Smooth muscle cell (in vitro differentiated cells): ENCODE results near the gene SKIL. TPM values are rescaled to one million over a fixed set of nuclear protein-coding genes. Genes with fewer than 3 reads are reported as not detected.

Experiments used
- DNase-seq: peaks from one replicate; lab custom pipeline; 2025; ENCODE audit not compliant: unreplicated experiment; lab: John Stamatoyannopoulos, UW
- H2AFZ ChIP-seq: fragments of 200-600 bp; sonication (generic); 2 replicates; pipeline ENCODE4 v1.6.0; 2016; ENCODE audit warnings: antibody characterized with exemption, low read depth, mild to moderate bottlenecking
- H3F3A ChIP-seq: fragments of 200-600 bp; sonication (generic); 2 replicates; pipeline ENCODE4 v1.6.0; 2017; ENCODE audit warnings: antibody characterized with exemption, low read depth
- H3K27ac ChIP-seq: fragments of 200-600 bp; sonication (generic); 2 replicates; pipeline ENCODE4 v1.5.1; 2016; ENCODE audit warnings: low read depth, mild to moderate bottlenecking
- H3K27me3 ChIP-seq: fragments of 200-600 bp; sonication (generic); 2 replicates; pipeline ENCODE4 v1.6.1; 2016; ENCODE audit warnings: low read depth, mild to moderate bottlenecking
- H3K36me3 ChIP-seq: fragments of 200-600 bp; sonication (generic); 2 replicates; pipeline ENCODE4 v1.5.1; 2016; ENCODE audit warnings: low read depth
- H3K4me1 ChIP-seq: fragments of 200-600 bp; sonication (generic); 2 replicates; pipeline ENCODE4 v1.5.1; 2016; ENCODE audit warnings: low read depth
- H3K4me2 ChIP-seq: fragments of 200-600 bp; sonication (generic); 2 replicates; pipeline ENCODE4 v1.6.0; 2016; ENCODE audit warnings: mild to moderate bottlenecking
- H3K4me3 ChIP-seq: fragments of 200-600 bp; sonication (generic); 2 replicates; pipeline ENCODE4 v1.5.1; 2016; ENCODE audit warnings: mild to moderate bottlenecking
- H3K79me2 ChIP-seq: fragments of 200-600 bp; sonication (generic); 2 replicates; pipeline ENCODE4 v1.6.0; 2016; ENCODE audit warnings: low read depth, mild to moderate bottlenecking
- H3K9ac ChIP-seq: fragments of 200-600 bp; sonication (generic); 2 replicates; pipeline ENCODE4 v1.6.0; 2016; ENCODE audit warnings: low read depth
- H3K9me3 ChIP-seq: fragments of 200-600 bp; sonication (generic); replicated peaks from 2 replicates; pipeline ENCODE4 v1.5.1; 2016; ENCODE audit warnings: low read depth
- H4K20me1 ChIP-seq: fragments of 200-600 bp; sonication (generic); 2 replicates; pipeline ENCODE4 v1.6.0; 2016; ENCODE audit warnings: low read depth
- WGBS: methylation state at CpG from one replicate; pipeline ENCODE4 v1.1.7; 2016; ENCODE audit warnings: low lambda C conversion rate; 5-methylcytosine and 5-hydroxymethylcytosine counted together
- polyA plus RNA-seq: library from polyadenylated mRNA; unstranded; fragments of >200 nt; fragmentation: Nextera tagmentation; extraction: Ambion mirVana; gene quantifications from 2 replicates; pipeline ENCODE4 v1.2.1, GENCODE V29; 2016
- total RNA-seq: library from RNA; depleted of rRNA; stranded (reverse); fragments of >200 nt; gene quantifications from 2 replicates; pipeline ENCODE4 v1.2.3, GENCODE V29; 2014
- TF ChIP-seq, protein P1 (sequence below): fragments of 200-600 bp; sonication (generic); IDR thresholded peaks from 2 replicates; pipeline ENCODE4 v1.5.1; 2017; ENCODE audit warnings: borderline replicate concordance, mild to moderate bottlenecking, antibody characterized with exemption; ENCODE audit not compliant: insufficient read depth, poor library complexity, severe bottlenecking

Gene SKIL
- total and polyA plus RNA-seq, 2 experiments from 2014 or later: 22.0 to 167 TPM

DNA sequence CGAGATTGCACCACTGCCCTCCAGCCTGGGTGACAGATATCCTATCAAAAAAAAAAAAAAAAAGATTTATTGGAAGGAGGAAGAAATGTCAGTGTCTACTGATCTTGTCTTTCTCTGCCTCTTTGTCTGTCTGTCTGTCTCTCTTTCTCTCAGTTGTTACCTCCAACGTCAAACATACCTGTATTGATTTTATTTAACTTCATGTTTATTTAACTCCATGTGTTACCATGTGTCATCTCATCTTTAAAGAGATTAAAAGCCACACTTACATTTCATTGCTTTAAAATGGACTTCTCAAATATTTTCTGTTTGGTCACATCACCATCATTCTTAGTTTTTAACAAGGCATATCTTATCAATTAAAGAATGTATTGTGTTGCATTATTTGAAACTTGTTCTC, 70.6 kb downstream of the SKIL start:
- Histone ChIP-seq H3K9ac (no peak overlapping the region), H3K79me2 (no peaks in the 10 kb centered on the region), H3K4me1 (peaks cover 15% of the 10 kb centered on the region), H3K4me3 (no peak overlapping the region), H3K36me3 (no peaks in the 10 kb centered on the region), H3K4me2 (no peak overlapping the region), H3K9me3 (no peaks in the 10 kb centered on the region), H2AFZ (no peak overlapping the region), H3F3A (no peaks in the 10 kb centered on the region), H4K20me1 (no peaks in the 10 kb centered on the region), H3K27me3 (no peaks in the 10 kb centered on the region), H3K27ac (no peak overlapping the region)
- TF ChIP-seq, protein P1, sequence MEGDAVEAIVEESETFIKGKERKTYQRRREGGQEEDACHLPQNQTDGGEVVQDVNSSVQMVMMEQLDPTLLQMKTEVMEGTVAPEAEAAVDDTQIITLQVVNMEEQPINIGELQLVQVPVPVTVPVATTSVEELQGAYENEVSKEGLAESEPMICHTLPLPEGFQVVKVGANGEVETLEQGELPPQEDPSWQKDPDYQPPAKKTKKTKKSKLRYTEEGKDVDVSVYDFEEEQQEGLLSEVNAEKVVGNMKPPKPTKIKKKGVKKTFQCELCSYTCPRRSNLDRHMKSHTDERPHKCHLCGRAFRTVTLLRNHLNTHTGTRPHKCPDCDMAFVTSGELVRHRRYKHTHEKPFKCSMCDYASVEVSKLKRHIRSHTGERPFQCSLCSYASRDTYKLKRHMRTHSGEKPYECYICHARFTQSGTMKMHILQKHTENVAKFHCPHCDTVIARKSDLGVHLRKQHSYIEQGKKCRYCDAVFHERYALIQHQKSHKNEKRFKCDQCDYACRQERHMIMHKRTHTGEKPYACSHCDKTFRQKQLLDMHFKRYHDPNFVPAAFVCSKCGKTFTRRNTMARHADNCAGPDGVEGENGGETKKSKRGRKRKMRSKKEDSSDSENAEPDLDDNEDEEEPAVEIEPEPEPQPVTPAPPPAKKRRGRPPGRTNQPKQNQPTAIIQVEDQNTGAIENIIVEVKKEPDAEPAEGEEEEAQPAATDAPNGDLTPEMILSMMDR: no peak
- WGBS: 90% methylated on average over 2 of the region's 2 CpGs
- DNase-seq: no peak

DNA sequence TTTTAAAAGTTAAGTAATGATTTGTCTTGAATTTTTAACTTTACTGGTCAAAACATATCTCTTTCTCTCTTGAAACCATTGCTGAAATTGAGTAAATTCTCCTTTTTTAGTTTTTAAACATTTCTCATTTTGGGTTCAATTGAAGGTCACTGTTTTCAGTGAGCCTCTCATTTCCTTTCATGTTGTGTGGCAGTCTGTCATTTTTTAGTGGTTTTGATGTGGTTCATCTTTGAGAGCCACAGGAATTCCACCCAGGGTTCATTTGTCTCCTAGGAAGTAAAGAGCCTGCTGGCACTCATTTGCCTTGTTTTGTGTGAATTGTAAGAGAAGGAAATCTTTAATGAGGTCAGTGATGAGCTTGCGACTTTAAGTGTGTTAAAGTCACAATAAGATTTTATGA, 71.5 kb downstream of the SKIL start:
- 64% methylated on average over 1 of the region's 1 CpG for WGBS

DNA sequence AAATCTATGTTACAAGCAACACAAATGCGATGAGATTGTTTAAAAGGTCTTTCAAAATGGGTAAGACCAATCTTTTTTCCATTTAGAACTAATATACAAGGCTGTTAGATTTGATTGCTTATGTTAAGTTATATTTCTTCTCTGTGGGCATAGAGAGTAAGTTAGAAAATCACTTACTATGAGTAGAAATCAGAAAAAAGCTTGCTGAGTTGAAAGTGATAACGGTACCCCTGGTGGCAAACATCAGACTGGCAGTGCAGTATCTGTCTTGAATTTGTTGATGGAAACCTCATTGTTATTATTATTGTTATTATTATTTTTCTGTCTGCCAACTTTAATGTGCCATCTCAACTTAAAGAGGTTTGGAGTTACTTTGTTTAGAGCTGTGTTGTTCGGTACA, 73.5 kb downstream of the SKIL start:
- H3K36me3 ChIP-seq: no peaks in the 10 kb centered on the region
- H3K79me2 ChIP-seq: no peaks in the 10 kb centered on the region

More for the DNA sequence above, 71.5 kb downstream of the SKIL start:
- Histone ChIP-seq H3K27me3 (no peaks in the 10 kb centered on the region), H3K9ac (no peak overlapping the region), H3K79me2 (no peaks in the 10 kb centered on the region), H3F3A (no peaks in the 10 kb centered on the region), H2AFZ (no peak overlapping the region), H3K36me3 (no peaks in the 10 kb centered on the region), H3K9me3 (no peaks in the 10 kb centered on the region), H3K27ac (no peak overlapping the region), H3K4me3 (no peak overlapping the region), H3K4me1 (peaks cover 15% of the 10 kb centered on the region), H3K4me2 (peak overlapping the region; percentile 6), H4K20me1 (no peaks in the 10 kb centered on the region)
- no peak for DNase-seq
- TF ChIP-seq, protein P1: no peak

DNA sequence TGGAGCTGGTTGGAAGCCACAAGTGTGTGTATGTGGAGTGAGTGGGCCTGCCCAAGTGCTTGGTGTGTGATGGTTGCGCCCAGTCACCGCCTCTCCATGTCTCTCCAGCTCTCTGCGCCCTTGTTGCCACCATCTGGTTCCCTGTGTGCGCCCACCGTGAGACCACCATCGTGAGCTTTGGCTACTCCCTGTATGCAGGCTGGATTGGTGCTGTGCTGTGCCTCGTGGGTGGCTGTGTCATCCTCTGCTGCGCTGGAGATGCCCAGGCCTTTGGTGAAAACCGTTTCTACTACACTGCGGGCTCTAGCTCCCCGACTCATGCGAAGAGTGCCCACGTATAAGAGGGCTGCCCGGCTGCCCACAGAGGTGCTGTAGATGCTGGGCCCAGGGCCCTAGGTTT, 74.9 kb downstream of the SKIL start:
- Histone ChIP-seq H3K9ac (no peak overlapping the region), H3K4me1 (peaks cover 11% of the 10 kb centered on the region), H3K4me2 (no peak overlapping the region), H3F3A (no peaks in the 10 kb centered on the region), H4K20me1 (no peaks in the 10 kb centered on the region), H3K9me3 (no peaks in the 10 kb centered on the region), H3K79me2 (no peaks in the 10 kb centered on the region), H3K27ac (no peak overlapping the region), H3K27me3 (no peaks in the 10 kb centered on the region), H3K36me3 (no peaks in the 10 kb centered on the region), H3K4me3 (no peak overlapping the region), H2AFZ (no peak overlapping the region)
- TF ChIP-seq, protein P1: no peak
- no peak for DNase-seq
- WGBS: 95% methylated on average over 14 of the region's 14 CpGs

More for the DNA sequence above, 73.5 kb downstream of the SKIL start:
- TF ChIP-seq, protein P1: peak; percentile 13
- Histone ChIP-seq H3K27me3 (no peaks in the 10 kb centered on the region), H3F3A (no peaks in the 10 kb centered on the region), H3K9ac (no peak overlapping the region), H4K20me1 (no peaks in the 10 kb centered on the region), H3K9me3 (no peaks in the 10 kb centered on the region), H3K27ac (no peak overlapping the region), H2AFZ (no peak overlapping the region), H3K4me3 (no peak overlapping the region), H3K4me1 (peaks cover 14% of the 10 kb centered on the region), H3K4me2 (no peak overlapping the region)
- 94% methylated on average over 3 of the region's 3 CpGs for WGBS
- no peak for DNase-seq
